Activated CD8-positive, alpha-beta memory T cell treated with anti-CD3 and anti-CD28 coated beads, Interleukin-2, amount 10 ng/mL, durations not matched to agents 7 days and 5 days (primary cell): Measurements from ENCODE around the gene ULK4. TPM values are rescaled to one million over a fixed set of nuclear protein-coding genes. Genes with fewer than 3 reads are reported as not detected.
"Not testable (repeated sequence)": the region's sequence is repeated elsewhere in the genome, so short reads cannot be mapped to it uniquely, and the experiment has no call there.

Experiments
- ATAC-seq: fragments of 150-1000 bp; cut with Tn5 transposase; one replicate; pipeline ENCODE4 v1.10.0; 2021; ENCODE audit warnings: moderate library complexity
- CTCF ChIA-PET: fragments of 350-600 bp; sonication (Branson Sonifier 250); formaldehyde crosslinking; loops from one replicate; lab custom pipeline; 2021; ENCODE audit warnings: antibody characterized with exemption; lab: Charles Lee
- DNase-seq: peaks from one replicate; pipeline ENCODE4 v3.0.0-alpha.2; 2020
- H3K27ac Mint-ChIP-seq: one replicate; pipeline ENCODE4 v1.8.0; 2021; ENCODE audit warnings: mild to moderate bottlenecking, mixed read lengths
- H3K27me3 Mint-ChIP-seq: one replicate; pipeline ENCODE4 v1.8.0; 2021; ENCODE audit warnings: mixed read lengths
- H3K36me3 Mint-ChIP-seq: one replicate; pipeline ENCODE4 v1.8.0; 2021; ENCODE audit warnings: mild to moderate bottlenecking, mixed read lengths
- H3K4me1 Mint-ChIP-seq: one replicate; pipeline ENCODE4 v1.8.0; 2021; ENCODE audit warnings: mixed read lengths
- H3K4me3 Mint-ChIP-seq: one replicate; pipeline ENCODE4 v1.8.0; 2021; ENCODE audit warnings: mild to moderate bottlenecking, moderate library complexity, mixed read lengths
- H3K9me3 Mint-ChIP-seq: one replicate; pipeline ENCODE4 v1.8.0; 2022; ENCODE audit warnings: low read depth, mixed read lengths
- total RNA-seq, 2 experiments: library from RNA; stranded (reverse); gene quantifications; one replicate each; pipeline ENCODE4 v1.2.3, GENCODE V29; 2021

The ULK4 gene
- total RNA-seq, 2 experiments from 2014 or later: 9.5 to 13.3 TPM

- CTCF ChIA-PET: no interaction called here
- H3K27me3 Mint-ChIP-seq: no peaks in the 10 kb centered on the region
- H3K27ac Mint-ChIP-seq: no peak overlapping the region
- H3K4me1 Mint-ChIP-seq: no peaks in the 10 kb centered on the region
- H3K9me3 Mint-ChIP-seq: peaks cover 11% of the 10 kb centered on the region
- H3K4me3 Mint-ChIP-seq: no peak overlapping the region
- no peaks in the 10 kb centered on the region for H3K36me3 Mint-ChIP-seq
- ATAC-seq: no peak
- no peak for DNase-seq
Observed at GRCh38 chr3:41464858-41465257, 497.0 kb downstream of the ULK4 start.

GRCh38 chr3:41464401-41464800 lies 497.5 kb downstream of the ULK4 start:
- no peaks in the 10 kb centered on the region for H3K27me3 Mint-ChIP-seq
- DNase-seq (no peak), ATAC-seq (no peak)
- no peak overlapping the region for H3K4me3 Mint-ChIP-seq
- CTCF ChIA-PET: no interaction called here
- H3K27ac Mint-ChIP-seq: no peak overlapping the region
- peaks cover 7% of the 10 kb centered on the region for H3K9me3 Mint-ChIP-seq
- H3K36me3 Mint-ChIP-seq: no peaks in the 10 kb centered on the region
- no peaks in the 10 kb centered on the region for H3K4me1 Mint-ChIP-seq

GRCh38 chr3:41462103-41462691 lies 499.7 kb downstream of the ULK4 start:
- H3K4me3 Mint-ChIP-seq: no peak overlapping the region
- H3K27me3 Mint-ChIP-seq: no peaks in the 10 kb centered on the region
- H3K27ac Mint-ChIP-seq: no peak overlapping the region
- no peak for DNase-seq
- no peaks in the 10 kb centered on the region for H3K4me1 Mint-ChIP-seq
- CTCF ChIA-PET: no interaction called here
- ATAC-seq: no peak
- no peaks in the 10 kb centered on the region for H3K9me3 Mint-ChIP-seq
- no peaks in the 10 kb centered on the region for H3K36me3 Mint-ChIP-seq

- H3K4me1 Mint-ChIP-seq: no peaks in the 10 kb centered on the region
- DNase-seq: no peak
- CTCF ChIA-PET: no interaction called here
- H3K4me3 Mint-ChIP-seq: no peak overlapping the region
- no peaks in the 10 kb centered on the region for H3K36me3 Mint-ChIP-seq
- no peak overlapping the region for H3K27ac Mint-ChIP-seq
- ATAC-seq: no peak
- H3K27me3 Mint-ChIP-seq: no peaks in the 10 kb centered on the region
- no peaks in the 10 kb centered on the region for H3K9me3 Mint-ChIP-seq
Observed at GRCh38 chr3:41460736-41461135, 501.2 kb downstream of the ULK4 start.

GRCh38 chr3:41457176-41457575 lies 504.7 kb downstream of the ULK4 start:
- DNase-seq: no peak
- H3K27me3 Mint-ChIP-seq: no peaks in the 10 kb centered on the region

GRCh38 chr3:41456162-41456561 lies 505.7 kb downstream of the ULK4 start:
- no peak for DNase-seq
- no peaks in the 10 kb centered on the region for H3K36me3 Mint-ChIP-seq
- H3K9me3 Mint-ChIP-seq: no peaks in the 10 kb centered on the region
- no peak for ATAC-seq
- no peak overlapping the region for H3K4me3 Mint-ChIP-seq
- H3K4me1 Mint-ChIP-seq: no peaks in the 10 kb centered on the region
- CTCF ChIA-PET: no interaction called here
- no peaks in the 10 kb centered on the region for H3K27me3 Mint-ChIP-seq
- no peak overlapping the region for H3K27ac Mint-ChIP-seq

More at GRCh38 chr3:41457176-41457575, 504.7 kb downstream of the ULK4 start:
- Mint-ChIP-seq H3K4me3 (no peak overlapping the region), H3K4me1 (no peaks in the 10 kb centered on the region), H3K36me3 (no peaks in the 10 kb centered on the region), H3K27ac (no peak overlapping the region), H3K9me3 (no peaks in the 10 kb centered on the region)
- no peak for ATAC-seq
- CTCF ChIA-PET: no interaction called here

- H3K36me3 Mint-ChIP-seq, CTCF ChIA-PET, DNase-seq, H3K4me3 Mint-ChIP-seq, H3K4me1 Mint-ChIP-seq, ATAC-seq, H3K27me3 Mint-ChIP-seq, H3K9me3 Mint-ChIP-seq, H3K27ac Mint-ChIP-seq: not testable (repeated sequence)
Observed at GRCh38 chr3:41453618-41454017, 508.3 kb downstream of the ULK4 start.

- peaks cover 2% of the 10 kb centered on the region for H3K36me3 Mint-ChIP-seq
- no peaks in the 10 kb centered on the region for H3K27me3 Mint-ChIP-seq
- DNase-seq: no peak
- H3K4me3 Mint-ChIP-seq: no peak overlapping the region
- CTCF ChIA-PET: no interaction called here
- no peaks in the 10 kb centered on the region for H3K9me3 Mint-ChIP-seq
- H3K4me1 Mint-ChIP-seq: no peaks in the 10 kb centered on the region
- H3K27ac Mint-ChIP-seq: no peak overlapping the region
- ATAC-seq: no peak
Observed at GRCh38 chr3:41450416-41451231, 511.3 kb downstream of the ULK4 start.

GRCh38 chr3:41448396-41448795 lies 513.5 kb downstream of the ULK4 start:
- Mint-ChIP-seq H3K36me3 (peaks cover 2% of the 10 kb centered on the region), H3K27ac (no peak overlapping the region), H3K4me3 (no peak overlapping the region), H3K9me3 (no peaks in the 10 kb centered on the region), H3K4me1 (no peaks in the 10 kb centered on the region), H3K27me3 (no peaks in the 10 kb centered on the region)
- CTCF ChIA-PET: no interaction called here
- ATAC-seq: no peak
- no peak for DNase-seq

GRCh38 chr3:41447701-41448100 lies 514.2 kb downstream of the ULK4 start:
- DNase-seq (no peak), ATAC-seq (no peak)
- Mint-ChIP-seq H3K36me3 (peaks cover 2% of the 10 kb centered on the region), H3K4me1 (no peaks in the 10 kb centered on the region), H3K27ac (no peak overlapping the region), H3K4me3 (no peak overlapping the region), H3K27me3 (no peaks in the 10 kb centered on the region), H3K9me3 (no peaks in the 10 kb centered on the region)
- CTCF ChIA-PET: no interaction called here

- ATAC-seq, H3K4me1 Mint-ChIP-seq, H3K4me3 Mint-ChIP-seq, H3K27ac Mint-ChIP-seq, H3K9me3 Mint-ChIP-seq, DNase-seq, CTCF ChIA-PET, H3K27me3 Mint-ChIP-seq, H3K36me3 Mint-ChIP-seq: not testable (repeated sequence)
Observed at GRCh38 chr3:41446316-41446715, 515.6 kb downstream of the ULK4 start.

- Mint-ChIP-seq H3K4me3 (no peak overlapping the region), H3K27me3 (no peaks in the 10 kb centered on the region), H3K36me3 (peaks cover 3% of the 10 kb centered on the region), H3K9me3 (peaks cover 3% of the 10 kb centered on the region), H3K27ac (no peak overlapping the region), H3K4me1 (no peaks in the 10 kb centered on the region)
- DNase-seq (no peak), ATAC-seq (no peak)
- CTCF ChIA-PET: no interaction called here
Observed at GRCh38 chr3:41441568-41441967, 520.3 kb downstream of the ULK4 start.

- no peak for DNase-seq
- Mint-ChIP-seq H3K4me1 (no peaks in the 10 kb centered on the region), H3K27ac (no peak overlapping the region), H3K4me3 (no peak overlapping the region), H3K9me3 (peaks cover 3% of the 10 kb centered on the region), H3K27me3 (no peaks in the 10 kb centered on the region), H3K36me3 (peaks cover 3% of the 10 kb centered on the region)
- ATAC-seq: no peak
- CTCF ChIA-PET: no interaction called here
Observed at GRCh38 chr3:41441139-41441538, 520.8 kb downstream of the ULK4 start.

- peaks cover 3% of the 10 kb centered on the region for H3K36me3 Mint-ChIP-seq
- H3K27me3 Mint-ChIP-seq: no peaks in the 10 kb centered on the region
- H3K27ac Mint-ChIP-seq: no peak overlapping the region
- CTCF ChIA-PET: no interaction called here
- H3K4me3 Mint-ChIP-seq: no peak overlapping the region
- no peaks in the 10 kb centered on the region for H3K4me1 Mint-ChIP-seq
- ATAC-seq (no peak), DNase-seq (no peak)
- H3K9me3 Mint-ChIP-seq: peaks cover 3% of the 10 kb centered on the region
Observed at GRCh38 chr3:41436983-41437382, 524.9 kb downstream of the ULK4 start.
